H1 (cell line): Measurements from ENCODE around the gene TBC1D10A. TPM values are rescaled to one million over a fixed set of nuclear protein-coding genes. Genes with fewer than 3 reads are reported as not detected.

Experiments used
- CTCF ChIA-PET: fragments of 300-600 bp; sonication (Branson Sonifier 250); formaldehyde crosslinking; loops from one replicate; lab custom pipeline; 2021; ENCODE audit not compliant: partially characterized antibody; lab: Charles Lee
- POLR2A ChIA-PET: fragments of 300-600 bp; sonication (Branson Sonifier 250); formaldehyde crosslinking; loops from one replicate; lab custom pipeline; 2021; ENCODE audit warnings: inconsistent platforms; ENCODE audit not compliant: partially characterized antibody; lab: Charles Lee
- DNase-seq, 2 experiments: peaks; one replicate each; pipeline versions ENCODE4 v3.0.0 to v3.0.0-alpha.2; 2010 to 2022; ENCODE audit warnings: low spot score in 2 of 2, low read depth in 1 of 2, mixed read lengths in 1 of 2
- FAIRE-seq: peaks from 2 replicates; lab custom pipeline; 2011; peaks lifted over from hg19 to GRCh38; lab: Jason Lieb, UNC
- H2AFZ ChIP-seq: 2 replicates; pipeline ENCODE4 v1.8.1; 2012; ENCODE audit warnings: low read length, inconsistent platforms
- H2AK5ac ChIP-seq: 2 replicates; pipeline ENCODE4 v1.6.1; 2013; ENCODE audit warnings: low read depth, low read length
- H2BK120ac ChIP-seq: replicated peaks from 2 replicates; pipeline ENCODE3; 2013; ENCODE audit warnings: low read depth, low read length, inconsistent platforms
- H2BK12ac ChIP-seq: 2 replicates; pipeline ENCODE4 v1.6.1; 2013; ENCODE audit warnings: low read depth, low read length
- H2BK15ac ChIP-seq: 2 replicates; pipeline ENCODE4 v1.6.1; 2013; ENCODE audit warnings: low read length
- H2BK20ac ChIP-seq: 2 replicates; pipeline ENCODE4 v1.6.1; 2013; ENCODE audit warnings: low read length
- H2BK5ac ChIP-seq: 2 replicates; pipeline ENCODE4 v1.6.1; 2013; ENCODE audit warnings: low read depth, low read length
- H3K14ac ChIP-seq: 2 replicates; pipeline ENCODE4 v1.6.1; 2013; ENCODE audit warnings: inconsistent platforms; ENCODE audit not compliant: insufficient read length
- H3K18ac ChIP-seq: 2 replicates; pipeline ENCODE4 v1.6.1; 2013; ENCODE audit warnings: low read length; ENCODE audit errors: extremely low read depth
- H3K23ac ChIP-seq: 2 replicates; pipeline ENCODE4 v1.6.1; 2013; ENCODE audit warnings: inconsistent platforms; ENCODE audit not compliant: insufficient read length
- H3K23me2 ChIP-seq: 2 replicates; pipeline ENCODE4 v1.6.1; 2013; ENCODE audit warnings: low read depth, low read length
- H3K27ac ChIP-seq: 2 replicates; pipeline ENCODE4 v1.6.1; 2011; ENCODE audit warnings: low read depth, low read length, inconsistent platforms
- H3K27me3 ChIP-seq, 4 experiments: replicated peaks in 1 of 4; 1 replicate in 1 of 4; 2 replicates in 3 of 4; pipeline versions ENCODE4 v1.6.1 to v1.8.1; 2011 to 2013; ENCODE audit warnings: low read length in 3 of 4, mild to moderate bottlenecking in 3 of 4, inconsistent platforms in 2 of 4, mixed read lengths in 2 of 4, moderate library complexity in 1 of 4; ENCODE audit not compliant: control insufficient read depth in 3 of 4, insufficient read depth in 3 of 4; ENCODE audit errors: extremely low read depth in 1 of 4
- H3K36me3 ChIP-seq, 4 experiments: 2 replicates each; pipeline versions ENCODE4 v1.6.1 to v1.8.1; 2011 to 2013; ENCODE audit warnings: mild to moderate bottlenecking in 4 of 4, low read length in 3 of 4, moderate library complexity in 2 of 4, control low read depth in 1 of 4, inconsistent platforms in 1 of 4; ENCODE audit not compliant: insufficient read depth in 4 of 4, control insufficient read depth in 2 of 4
- H3K4ac ChIP-seq: replicated peaks from 2 replicates; pipeline ENCODE3; 2013; ENCODE audit warnings: low read length, low read depth, mixed read lengths, inconsistent platforms; ENCODE audit not compliant: insufficient read length
- H3K4me1 ChIP-seq, 4 experiments: replicated peaks in 1 of 4; 1 replicate in 1 of 4; 2 replicates in 3 of 4; pipeline versions ENCODE4 v1.6.1 to v1.8.1; 2011 to 2013; ENCODE audit warnings: low read length in 3 of 4, inconsistent platforms in 2 of 4, mixed read lengths in 1 of 4; ENCODE audit not compliant: insufficient read depth in 4 of 4, control insufficient read depth in 3 of 4
- H3K4me2 ChIP-seq, 2 experiments: 2 replicates each; pipeline versions ENCODE4 v1.6.1 to v1.8.1; 2011 to 2013; ENCODE audit warnings: low read depth in 2 of 2, low read length in 2 of 2, control low read depth in 1 of 2, inconsistent platforms in 1 of 2, mild to moderate bottlenecking in 1 of 2; ENCODE audit not compliant: insufficient read depth in 1 of 2
- H3K4me3 ChIP-seq, 4 experiments: fragments of 200-600, 300-600 bp in 1 of 4; sonication (generic), shearing (Covaris generic), sonication (Bioruptor Twin) in 1 of 4; 2 replicates each; pipeline versions ENCODE4 v1.5.1 to v1.8.1; 2011 to 2016; ENCODE audit warnings: low read length in 4 of 4, low read depth in 3 of 4, control low read depth in 2 of 4, inconsistent platforms in 2 of 4, mild to moderate bottlenecking in 2 of 4, mixed read lengths in 1 of 4, moderate library complexity in 1 of 4; ENCODE audit not compliant: insufficient read depth in 2 of 4; ENCODE audit errors: extremely low read depth in 1 of 4
- H3K56ac ChIP-seq: replicated peaks from 2 replicates; pipeline ENCODE3; 2013; ENCODE audit warnings: low read depth, mild to moderate bottlenecking, mixed read lengths, low read length, inconsistent platforms; ENCODE audit not compliant: insufficient read length
- H3K79me1 ChIP-seq: 2 replicates; pipeline ENCODE4 v1.6.1; 2013; ENCODE audit warnings: low read depth, low read length, control low read depth
- H3K79me2 ChIP-seq, 2 experiments: 2 replicates each; pipeline versions ENCODE4 v1.6.1 to v1.8.1; 2012 to 2013; ENCODE audit warnings: low read length in 2 of 2, mild to moderate bottlenecking in 2 of 2, inconsistent platforms in 1 of 2; ENCODE audit not compliant: insufficient read depth in 2 of 2, control insufficient read depth in 1 of 2
- H3K9ac ChIP-seq, 4 experiments: replicated peaks in 1 of 4; 1 replicate in 1 of 4; 2 replicates in 3 of 4; pipeline versions ENCODE4 v1.6.1 to v1.8.1; 2011 to 2013; ENCODE audit warnings: low read depth in 3 of 4, low read length in 3 of 4, control low read depth in 2 of 4, mild to moderate bottlenecking in 2 of 4, moderate library complexity in 2 of 4, inconsistent platforms in 1 of 4; ENCODE audit errors: extremely low read depth in 1 of 4
- H3K9me3 ChIP-seq, 2 experiments: 2 replicates each; pipeline versions ENCODE4 v1.6.1 to v1.8.1; 2012 to 2013; ENCODE audit warnings: mild to moderate bottlenecking in 2 of 2, moderate library complexity in 2 of 2, control low read depth in 1 of 2, inconsistent platforms in 1 of 2, low read depth in 1 of 2, low read length in 1 of 2, mixed read lengths in 1 of 2; ENCODE audit not compliant: insufficient read depth in 2 of 2
- H4K20me1 ChIP-seq, 2 experiments: replicated peaks in 1 of 2; 2 replicates each; pipeline versions ENCODE3 to v1.8.1; 2011 to 2013; ENCODE audit warnings: inconsistent platforms in 2 of 2, low read length in 2 of 2, mild to moderate bottlenecking in 1 of 2; ENCODE audit not compliant: insufficient read depth in 2 of 2, control insufficient read depth in 1 of 2
- H4K5ac ChIP-seq: 2 replicates; pipeline ENCODE4 v1.6.1; 2013; ENCODE audit warnings: low read length, low read depth, mixed read lengths, inconsistent platforms; ENCODE audit not compliant: insufficient read length
- H4K8ac ChIP-seq: 2 replicates; pipeline ENCODE4 v1.8.0; 2013; ENCODE audit warnings: mild to moderate bottlenecking, moderate library complexity, low read length, inconsistent platforms; ENCODE audit not compliant: insufficient read depth; ENCODE audit errors: extremely low read depth
- H4K91ac ChIP-seq: replicated peaks from 2 replicates; pipeline ENCODE3; 2013; ENCODE audit warnings: low read length, mixed read lengths, inconsistent platforms; ENCODE audit not compliant: insufficient read length
- BCL11A ChIP-seq, 2 experiments: IDR thresholded peaks; one replicate each; pipeline ENCODE4 v1.6.1; 2011; ENCODE audit warnings: low read depth in 2 of 2, low read length in 2 of 2, mild to moderate bottlenecking in 2 of 2
- CEBPB ChIP-seq: IDR thresholded peaks from 2 replicates; pipeline ENCODE4 v1.6.1; 2012; ENCODE audit warnings: low read depth, low read length
- CHD2 ChIP-seq: IDR thresholded peaks from 2 replicates; pipeline ENCODE4 v1.6.1; 2012; ENCODE audit warnings: low read length, improper control_type of control experiment
- NANOG ChIP-seq: IDR thresholded peaks from 2 replicates; pipeline ENCODE4 v1.6.1; 2011; ENCODE audit warnings: low read length, low read depth, mild to moderate bottlenecking, inconsistent platforms; ENCODE audit not compliant: insufficient read depth, poor library complexity, severe bottlenecking
- RXRA ChIP-seq: IDR thresholded peaks from 2 replicates; pipeline ENCODE4 v1.6.1; 2011; ENCODE audit warnings: low read depth, mild to moderate bottlenecking, low read length, moderate library complexity; ENCODE audit not compliant: insufficient read depth
- SAP30 ChIP-seq: fragments of 300-600 bp; sonication (generic); IDR thresholded peaks from 2 replicates; pipeline ENCODE4 v1.7.1; 2012; ENCODE audit warnings: low read length, moderate library complexity, mild to moderate bottlenecking, inconsistent platforms; ENCODE audit not compliant: insufficient read depth, insufficient replicate concordance
- TBP ChIP-seq: IDR thresholded peaks from 2 replicates; pipeline ENCODE4 v1.6.1; 2011; ENCODE audit warnings: low read depth, low read length, improper control_type of control experiment
- WGBS, 2 experiments: shearing (Covaris generic) in 1 of 2; methylation state at CpG; one replicate each; pipeline versions ENCODE4 v1.1.6 to v1.1.7; 2013 to 2015; ENCODE audit warnings: low lambda C conversion rate in 2 of 2, mixed read lengths in 2 of 2, inconsistent platforms in 1 of 2, low coverage in 1 of 2, missing lambda C conversion rate in 1 of 2; ENCODE audit not compliant: insufficient replicate concordance in 2 of 2, insufficient coverage in 1 of 2, insufficient read length in 1 of 2; ENCODE audit errors: extremely low coverage in 1 of 2, missing lambda C conversion rate in 1 of 2; 5-methylcytosine and 5-hydroxymethylcytosine counted together
- polyA plus RNA-seq, 7 experiments: library from polyadenylated mRNA; depleted of rRNA in 3 of 7; stranded (reverse) in 5 of 7; unstranded in 2 of 7; fragments of >200 nt in 5 of 7; fragments of 200-250 nt in 2 of 7; gene quantifications; 1 replicate in 5 of 7; 2 replicates in 1 of 7; 4 replicates in 1 of 7; pipeline versions ENCODE4 v1.2.1 to v1.2.3, GENCODE V29; 2011 to 2013; ENCODE audit warnings: missing spikeins in 2 of 7, mixed read lengths in 2 of 7
- total RNA-seq: library from RNA; stranded (reverse); fragmentation: NEBNext Ultra II Directional; extraction: Animal tissue kit (Norgen Biotek cat#: 25700); gene quantifications from 2 replicates; pipeline ENCODE4 v1.2.1, GENCODE V29; 2021

Gene TBC1D10A
- total and polyA plus RNA-seq, 2 of the 8 experiments (the other 6 are each of a cell fraction or from before 2014, with no cell fraction given): 5.4 to 7.0 TPM

DNA sequence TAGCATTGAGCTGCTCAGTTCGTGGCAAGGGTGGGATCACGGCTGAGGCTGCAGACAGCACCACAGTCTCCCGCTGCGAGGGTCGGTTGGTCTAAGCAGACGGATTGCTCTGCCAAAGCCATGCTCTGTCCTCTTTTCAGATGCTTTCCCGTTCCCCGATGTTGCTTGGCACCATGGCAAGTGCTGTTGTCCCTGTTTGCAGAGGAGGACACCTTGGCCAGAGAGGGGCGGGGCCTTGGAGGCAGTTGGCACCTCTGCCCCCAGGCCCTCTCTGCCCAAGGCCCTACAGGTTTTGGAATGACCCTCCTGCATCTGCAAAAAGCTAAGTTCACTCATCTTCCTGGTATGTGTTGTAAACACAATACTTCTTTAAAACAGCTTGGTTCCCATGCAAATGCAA lies 41.7 kb upstream of the TBC1D10A start:
- no peak overlapping the region for H2BK15ac ChIP-seq
- no peaks in the 10 kb centered on the region for H3K79me2 ChIP-seq
- H3K27me3 ChIP-seq: no peaks in the 10 kb centered on the region
- H3K4me3 ChIP-seq: no peak overlapping the region
- H4K91ac ChIP-seq: no peak overlapping the region
- H2BK20ac ChIP-seq: no peak overlapping the region
- H3K56ac ChIP-seq: no peak overlapping the region
- peaks cover 0 to 2% (median 0%) of the 10 kb centered on the region in 4 experiments; a peak in 1 of 7 replicates for H3K4me1 ChIP-seq
- no peak overlapping the region; the same call in 1 of the 2 replicates for H4K8ac ChIP-seq
- H2BK12ac ChIP-seq: no peak overlapping the region
- H3K14ac ChIP-seq: no peak overlapping the region
- no peak for FAIRE-seq
- H3K23ac ChIP-seq: no peak overlapping the region
- H2BK5ac ChIP-seq: no peak overlapping the region
- H3K27ac ChIP-seq: 0 out of 2 replicates have a peak overlapping the region, but pooled peaks have one; percentile 1
- ChIA-PET POLR2A (interaction anchor here (1.5 to 11.8 kb wide), 3 partner anchors 10 to 40 kb away, joined by 8 to 129 read pairs (median 14); partner anchors contain the start of genes CCDC157 and SF3A1), CTCF (interaction anchor here (1.2 to 1.8 kb wide), 5 partner anchors 14 to 90 kb away, joined by 3 to 8 read pairs (median 3); no protein-coding TSS in a partner anchor)
- peaks cover 1 to 4% of the 10 kb centered on the region in 2 experiments for H4K20me1 ChIP-seq
- peaks cover 0 to 3% (median 1%) of the 10 kb centered on the region in 4 experiments; a peak in 3 of 8 replicates for H3K36me3 ChIP-seq
- H3K4me2 ChIP-seq: no peak overlapping the region
- H2AK5ac ChIP-seq: no peak overlapping the region
- no peaks in the 10 kb centered on the region for H3K9me3 ChIP-seq
- DNase-seq: no peak
- H3K23me2 ChIP-seq: no peaks in the 10 kb centered on the region
- H3K9ac ChIP-seq: 0 out of 7 replicates have a peak overlapping the region, but pooled peaks of 1 of the 4 experiments have one; percentile 1
- H4K5ac ChIP-seq: no peak overlapping the region
- H2BK120ac ChIP-seq: no peak overlapping the region
- TF ChIP-seq BCL11A (IDR thresholded peaks at IDR 0.05; ENCODE audit: low read depth in 2 of 2, low read length in 2 of 2): no peak
- TF ChIP-seq RXRA: no peak
- TF ChIP-seq NANOG: no peak
- no peak for TF ChIP-seq CHD2
- no peak for TF ChIP-seq TBP
- no peak for TF ChIP-seq CEBPB
- TF ChIP-seq SAP30: no peak
- WGBS, 2 experiments: 91% methylated on average over 8 of the region's 9 CpGs; no CpG with 5 or more reads in 1 of the 2 experiments
- no peaks in the 10 kb centered on the region for H3K79me1 ChIP-seq
- no peak overlapping the region for H2AFZ ChIP-seq
- no peak overlapping the region for H3K18ac ChIP-seq
- no peak overlapping the region for H3K4ac ChIP-seq
